WTC11 (cell line): ENCODE results near the gene GAST.

Source experiments
- ATF3 ChIP-seq: sonication (generic); formaldehyde crosslinking; conservative IDR thresholded peaks from 2 replicates; pipeline ENCODE4 v1.8.1; 2022; ENCODE audit warnings: mild to moderate bottlenecking, missing genetic modification reagents
- CTCF ChIP-seq: fragments of 200-600 bp; IDR thresholded peaks from 2 replicates; pipeline ENCODE4 v1.8.0; 2022; ENCODE audit warnings: antibody characterized with exemption
- EMX1 ChIP-seq: fragments of 250-450 bp; sonication (Bioruptor Pico); IDR thresholded peaks from 2 replicates; pipeline ENCODE4 v1.8.0; 2021; ENCODE audit warnings: mild to moderate bottlenecking
- FOXP1 ChIP-seq: sonication (generic); formaldehyde crosslinking; IDR thresholded peaks from 2 replicates; pipeline ENCODE4 v1.8.0; 2022; ENCODE audit warnings: missing genetic modification reagents, mild to moderate bottlenecking, moderate library complexity, borderline replicate concordance
- SMAD3 ChIP-seq: sonication (generic); formaldehyde crosslinking; IDR thresholded peaks from 2 replicates; pipeline ENCODE4 v1.8.0; 2022; ENCODE audit warnings: missing genetic modification reagents, mild to moderate bottlenecking, borderline replicate concordance
- TEAD4 ChIP-seq: sonication (generic); formaldehyde crosslinking; IDR thresholded peaks from 2 replicates; pipeline ENCODE4 v1.8.0; 2022; ENCODE audit warnings: mild to moderate bottlenecking, missing genetic modification reagents

GRCh38 chr17:41758601-41759000 lies 46.5 kb downstream of the GAST start:
- TF ChIP-seq ATF3 (CRISPR knock-in tag): no peak
- no peak for TF ChIP-seq CTCF
- TF ChIP-seq SMAD3 (CRISPR knock-in tag): no peak
- TF ChIP-seq TEAD4 (CRISPR knock-in tag): no peak
- no peak for TF ChIP-seq FOXP1 (CRISPR knock-in tag)
- TF ChIP-seq EMX1: no peak
